Measurements from ENCODE around the gene CLCN1.
A peak's percentile ranks its signal among the peaks of the same experiment; 100 is the strongest.
"Not testable (repeated sequence)": the region's sequence is repeated elsewhere in the genome, so short reads cannot be mapped to it uniquely, and the experiment has no call there.

The CLCN1 gene

DNA sequence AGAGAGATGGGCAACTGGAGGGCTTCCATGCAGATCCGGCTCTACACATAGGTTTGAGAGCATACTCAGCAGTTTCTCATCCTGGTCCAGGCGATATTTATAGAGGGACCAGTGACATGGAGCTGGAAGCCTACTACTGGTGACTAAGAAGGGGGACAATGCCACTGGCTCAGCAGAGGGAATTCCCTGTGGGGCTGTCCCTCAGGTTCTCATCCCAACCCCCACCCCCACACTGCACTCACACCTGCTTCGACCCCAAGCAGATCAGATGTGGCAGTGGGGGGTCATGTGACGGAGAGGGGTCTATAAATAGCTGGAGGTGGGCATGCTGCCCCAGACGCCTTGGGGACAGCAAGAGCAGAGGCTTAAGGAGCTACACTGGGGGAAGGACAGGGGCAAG is at the start of gene CLCN1:
CLCN1 (plus strand) TSS at position 336 of the 400 bp plus-strand sequence. CDS start 102 bp downstream, outside the sequence.
- no peak for DNase-seq (ENCODE audit: low spot score)

DNA sequence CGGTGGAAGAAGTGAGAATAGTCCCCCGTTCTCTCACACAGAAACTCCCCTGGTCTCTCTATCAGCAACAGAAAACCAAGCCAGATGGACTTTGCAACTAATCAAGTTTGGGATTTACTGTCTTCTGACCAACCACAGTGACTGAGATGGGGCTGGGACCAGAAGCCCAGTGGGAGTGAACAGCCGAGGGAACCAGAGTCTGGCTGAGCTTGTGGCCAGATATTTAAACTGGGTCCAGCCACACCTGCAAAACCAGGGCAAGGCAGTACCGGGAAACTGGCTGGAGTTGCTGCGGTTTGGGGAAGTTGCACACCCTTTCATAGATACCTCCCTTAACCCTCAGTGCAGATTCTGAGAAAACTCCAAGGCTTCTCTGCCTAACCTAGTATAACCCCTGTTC is 46.7 kb upstream of the CLCN1 start:
- DNase-seq (ENCODE audit: low spot score), result no peak

DNA sequence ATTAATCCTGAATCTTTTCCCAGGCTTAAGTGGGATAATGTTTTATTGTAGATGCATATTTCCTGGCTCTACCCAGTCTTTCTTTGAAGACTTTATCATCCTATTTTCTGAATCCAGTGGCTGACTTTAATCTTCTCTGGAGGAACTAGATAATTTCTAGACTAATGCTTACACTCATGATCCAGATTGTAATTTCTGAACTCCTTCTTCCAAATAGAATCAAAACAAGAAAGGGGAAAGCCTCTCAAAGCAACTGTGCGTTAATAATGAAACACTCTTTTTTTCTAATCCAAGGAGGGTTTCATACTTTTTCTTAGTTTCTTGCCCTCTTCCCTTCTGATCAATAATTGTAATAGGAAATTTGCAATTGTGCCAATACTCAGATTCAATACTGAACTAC is 44.7 kb upstream of the CLCN1 start:
- no peak for DNase-seq (ENCODE audit: low spot score)

- no peak for DNase-seq (ENCODE audit: low spot score)
These were observed 43.0 kb upstream of the CLCN1 start for GRCh38 chr7:143272871-143273270.

GRCh38 chr7:143279186-143280098 is 36.5 kb upstream of the CLCN1 start:
- peak; percentile 61 for DNase-seq (ENCODE audit: low spot score)

- no peak for DNase-seq (ENCODE audit: low spot score)
These were observed 35.8 kb upstream of the CLCN1 start for GRCh38 chr7:143280160-143280559.

DNA sequence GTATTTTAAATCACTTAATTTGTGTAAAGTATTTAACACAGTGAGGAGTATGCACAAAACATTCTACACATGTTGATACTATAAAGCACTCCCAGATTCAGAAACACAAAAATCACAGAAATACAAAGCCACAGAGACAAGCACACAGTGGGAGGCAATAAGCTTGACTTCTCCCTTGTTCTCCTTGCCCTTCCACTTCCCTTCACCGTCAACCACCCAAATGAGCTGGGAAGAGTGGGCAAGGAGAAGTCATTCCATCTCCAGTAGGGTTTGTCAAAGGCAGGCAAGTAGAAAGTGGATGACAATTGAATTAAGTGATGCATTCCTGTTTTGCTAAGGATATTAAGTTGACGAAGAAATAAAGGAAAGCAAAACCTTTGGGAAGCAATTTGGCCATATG is 35.3 kb upstream of the CLCN1 start:
- DNase-seq (ENCODE audit: low spot score), result no peak

DNA sequence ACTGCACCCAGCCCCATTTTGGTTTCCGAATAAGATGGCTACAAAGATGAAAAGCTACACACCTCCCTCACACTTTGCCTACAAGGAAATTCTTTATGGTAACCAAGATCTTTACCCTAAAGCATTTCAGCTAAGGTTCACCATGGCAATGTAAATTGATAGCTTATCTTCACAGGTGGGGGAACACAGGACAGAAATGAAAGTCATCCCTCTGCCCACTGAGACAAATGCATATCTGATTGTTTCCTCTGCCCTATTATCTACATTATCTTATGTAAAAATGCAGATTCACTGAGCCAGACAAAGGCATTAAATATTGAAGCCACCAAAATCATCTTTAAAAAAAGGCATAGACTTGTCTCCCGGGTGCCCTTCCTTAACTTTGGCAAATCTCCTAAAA is 34.4 kb upstream of the CLCN1 start:
- DNase-seq (ENCODE audit: low spot score), result no peak

DNA sequence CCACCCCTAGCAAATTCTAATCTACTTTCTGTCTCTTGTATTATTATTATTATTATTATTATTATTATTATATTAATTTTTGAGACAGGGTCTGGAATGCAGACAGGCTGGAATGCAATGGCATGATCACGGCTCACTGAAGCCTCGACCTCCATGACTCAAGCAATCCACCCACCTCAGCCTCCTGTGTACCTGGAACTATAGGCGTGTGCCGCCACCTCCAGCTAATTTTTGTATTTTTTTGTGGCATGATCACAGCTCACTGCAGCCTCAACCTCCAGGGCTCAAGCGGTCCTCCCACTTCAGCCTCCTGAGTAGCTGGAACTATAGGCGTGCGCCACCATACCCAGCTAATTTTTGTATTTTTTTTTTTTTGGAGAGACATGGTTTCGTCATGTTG is 33.8 kb upstream of the CLCN1 start:
- DNase-seq (ENCODE audit: low spot score), result no peak

- no peak for DNase-seq (ENCODE audit: low spot score)
These were observed 32.5 kb upstream of the CLCN1 start for GRCh38 chr7:143283381-143283780.

DNA sequence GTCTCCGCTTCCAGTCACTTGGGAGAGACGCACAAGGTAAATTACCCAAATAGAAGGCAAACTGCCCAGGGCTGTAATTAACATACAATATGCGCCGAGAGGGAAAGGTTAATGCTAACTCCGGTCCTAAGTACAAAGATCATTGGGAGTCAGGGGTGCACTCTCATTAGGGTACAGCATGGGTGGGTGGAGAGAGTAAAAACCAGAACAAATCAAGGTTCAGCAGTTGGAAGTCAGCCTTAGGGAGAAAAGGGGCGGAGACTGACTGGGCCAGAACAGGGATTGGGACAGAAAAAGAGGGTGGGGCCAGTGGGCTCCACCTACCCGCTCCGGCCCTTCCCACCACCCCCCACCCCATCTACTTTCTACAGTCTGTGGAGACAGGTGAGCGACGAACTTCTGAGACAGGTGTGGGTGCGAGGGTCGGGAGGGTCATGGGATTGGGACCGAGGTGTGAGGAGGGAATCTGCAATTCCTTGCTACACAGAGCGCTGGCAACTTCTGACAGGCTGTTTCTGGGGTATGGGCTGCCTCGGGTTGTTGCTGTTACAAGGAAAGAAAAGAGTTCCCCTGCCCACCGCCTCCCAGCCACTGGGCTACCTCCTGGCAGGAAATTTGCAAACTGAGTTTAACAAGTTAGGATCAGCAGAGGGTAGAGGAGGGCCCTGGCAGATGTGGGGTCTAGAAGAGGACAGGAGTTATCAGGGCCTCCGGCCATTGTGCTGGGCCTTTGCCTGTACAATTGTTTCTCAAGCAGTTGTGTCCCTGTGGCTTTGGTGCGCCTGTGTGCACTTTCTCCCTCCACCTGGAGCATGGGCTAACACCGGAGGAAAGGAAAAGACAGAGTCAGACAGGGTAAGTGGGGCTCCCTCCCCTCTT is 31.1 kb upstream of the CLCN1 start, which contains the start of gene TMEM139:
TMEM139 (plus strand) TSS at position 368 of the 879 bp plus-strand sequence. CDS start 1,000 bp downstream, outside the sequence.
- no peak for DNase-seq (ENCODE audit: low spot score)

DNA sequence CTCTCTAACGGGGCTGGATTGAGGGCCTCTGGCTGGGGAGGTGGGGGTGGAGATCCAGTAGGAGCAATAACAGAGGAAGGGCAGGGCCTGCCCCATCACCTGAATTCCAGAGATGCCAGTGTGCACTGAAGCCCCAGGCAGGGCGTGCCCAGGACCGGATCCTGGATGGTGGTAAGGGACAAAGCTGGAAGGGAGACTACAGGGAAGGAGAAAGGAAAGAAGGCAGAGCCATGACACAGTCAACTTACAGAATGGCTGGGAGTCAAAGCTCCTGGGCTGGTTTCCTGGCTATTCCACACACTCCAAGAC is 30.5 kb upstream of the CLCN1 start:
- no peak for DNase-seq (ENCODE audit: low spot score)

DNA sequence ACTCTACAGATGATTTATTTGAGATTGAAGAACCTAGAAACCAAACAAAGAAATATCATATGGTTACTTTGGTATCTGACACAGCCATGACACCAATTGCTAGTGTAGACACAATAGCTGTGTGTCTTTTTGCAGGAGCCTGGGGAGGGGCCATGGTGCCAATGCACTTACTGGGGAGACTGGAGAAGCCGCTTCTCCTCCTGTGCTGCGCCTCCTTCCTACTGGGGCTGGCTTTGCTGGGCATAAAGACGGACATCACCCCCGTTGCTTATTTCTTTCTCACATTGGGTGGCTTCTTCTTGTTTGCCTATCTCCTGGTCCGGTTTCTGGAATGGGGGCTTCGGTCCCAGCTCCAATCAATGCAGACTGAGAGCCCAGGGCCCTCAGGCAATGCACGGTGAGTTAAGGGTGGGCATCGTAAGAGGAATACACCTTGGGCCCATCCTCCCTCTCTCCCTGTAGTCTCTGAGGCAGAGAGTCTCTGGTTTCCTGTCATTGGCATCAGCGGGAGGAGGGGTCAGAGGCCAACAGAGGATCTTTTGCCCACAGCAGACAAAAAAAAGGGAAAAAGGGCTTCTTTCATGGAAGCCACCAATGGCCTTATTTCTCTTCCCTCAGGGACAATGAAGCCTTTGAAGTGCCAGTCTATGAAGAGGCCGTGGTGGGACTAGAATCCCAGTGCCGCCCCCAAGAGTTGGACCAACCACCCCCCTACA is 29.9 kb upstream of the CLCN1 start:
- DNase-seq (ENCODE audit: low spot score), result no peak

- no peak for DNase-seq (ENCODE audit: low spot score)
These were observed 29.4 kb upstream of the CLCN1 start for GRCh38 chr7:143286522-143286890.

DNA sequence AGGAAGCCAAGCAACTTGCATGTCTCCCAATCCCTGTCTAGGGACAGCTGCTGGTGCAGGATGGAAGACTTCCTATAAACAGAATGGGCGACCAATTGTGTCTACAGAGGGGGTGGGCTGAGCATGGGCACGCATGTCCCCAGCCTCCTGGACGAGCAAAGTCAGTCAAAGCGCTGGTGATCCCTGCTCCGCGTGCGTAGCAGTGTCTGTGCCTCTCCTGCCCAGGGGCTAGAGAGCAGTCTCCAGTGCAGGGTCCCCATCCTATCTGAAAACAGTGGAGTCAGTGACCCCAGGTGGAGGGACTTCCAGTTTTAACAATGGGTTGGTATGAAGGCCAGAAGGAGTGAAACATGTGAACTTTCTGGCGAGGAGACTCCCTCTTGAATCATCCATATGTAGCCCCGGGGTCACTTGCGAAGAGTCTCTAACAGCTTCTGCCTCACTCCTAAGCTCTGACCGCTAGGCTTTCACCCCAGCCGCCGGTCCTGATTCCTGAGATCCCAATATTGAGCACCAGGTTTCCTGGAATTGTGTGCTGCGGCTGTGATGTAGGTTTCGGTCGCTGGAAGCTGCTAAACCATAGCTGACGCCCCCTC is 28.5 kb upstream of the CLCN1 start:
- no peak for DNase-seq (ENCODE audit: low spot score)

DNA sequence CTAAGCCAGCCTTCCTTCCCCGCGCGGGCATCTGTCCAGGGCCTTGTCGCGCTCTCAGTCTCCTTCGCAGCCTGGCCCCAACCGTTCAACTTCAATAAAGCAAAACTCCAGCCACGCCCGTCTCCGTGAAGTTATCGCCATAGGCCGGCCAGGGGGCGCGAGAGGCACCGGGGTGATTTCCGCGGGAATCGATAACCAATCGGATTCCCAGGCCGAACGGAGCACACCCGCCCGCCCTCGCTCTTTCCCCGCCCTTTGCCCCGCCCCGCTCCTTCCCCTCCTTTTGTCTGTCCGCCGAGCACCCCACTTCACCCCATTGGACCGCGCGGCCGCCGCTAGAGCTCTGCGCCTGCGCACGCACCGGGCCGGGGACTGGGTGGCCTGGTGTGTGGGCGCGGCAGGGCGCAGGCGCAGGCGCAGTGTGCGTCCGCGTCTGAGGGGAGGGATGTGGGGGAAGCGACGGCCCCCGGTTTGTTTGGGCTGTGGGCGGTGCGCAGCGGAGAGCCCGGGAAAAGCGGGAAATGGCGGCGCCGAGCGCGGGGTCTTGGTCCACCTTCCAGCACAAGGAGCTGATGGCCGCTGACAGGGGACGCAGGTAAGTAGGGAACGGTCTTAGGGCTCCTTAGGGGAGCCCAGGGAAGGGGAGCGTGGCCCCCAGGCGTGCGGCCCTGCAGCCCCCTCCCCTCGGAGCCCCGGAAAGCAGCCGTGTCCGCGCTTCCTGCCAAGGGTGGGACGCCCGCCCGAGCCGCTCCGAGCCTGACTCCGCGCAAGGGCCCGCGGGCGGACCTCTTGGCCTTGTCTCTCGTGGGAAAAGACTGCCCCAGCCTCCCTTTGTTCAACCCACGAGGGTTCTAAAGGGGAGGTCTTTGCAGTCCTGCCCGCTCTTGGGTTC is 27.7 kb upstream of the CLCN1 start, which contains the start of gene CASP2:
CASP2 (plus strand) TSS at position 417 of the 892 bp plus-strand sequence; CDS start at position 522, 105 bp downstream.
- peak; percentile 100 for DNase-seq (ENCODE audit: low spot score)

- DNase-seq (ENCODE audit: low spot score), result peak; percentile 47
These were observed 27.1 kb upstream of the CLCN1 start for GRCh38 chr7:143288836-143289235.

DNA sequence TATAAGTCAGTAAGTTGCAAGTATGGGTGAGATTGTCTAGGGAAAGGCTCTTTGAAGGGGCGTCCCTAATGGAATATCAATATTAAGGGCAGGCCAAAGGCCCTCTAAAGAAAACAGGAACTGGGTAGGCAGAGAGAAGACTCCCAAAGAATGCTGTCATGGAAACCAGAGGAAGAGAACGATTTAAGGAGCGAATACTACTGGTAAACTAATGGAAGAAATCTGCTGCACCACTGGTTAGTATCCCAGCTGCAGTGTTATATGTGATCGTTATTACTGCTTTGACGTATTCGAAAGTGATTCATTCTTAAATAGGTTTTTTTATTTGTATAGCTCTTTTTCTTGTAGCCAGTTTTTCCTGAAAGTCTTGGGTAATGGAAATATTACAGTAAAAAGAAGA is 26.5 kb upstream of the CLCN1 start:
- no peak for DNase-seq (ENCODE audit: low spot score)

GRCh38 chr7:143289888-143290287 is 26.0 kb upstream of the CLCN1 start:
- DNase-seq (ENCODE audit: low spot score), result not testable (repeated sequence)

DNA sequence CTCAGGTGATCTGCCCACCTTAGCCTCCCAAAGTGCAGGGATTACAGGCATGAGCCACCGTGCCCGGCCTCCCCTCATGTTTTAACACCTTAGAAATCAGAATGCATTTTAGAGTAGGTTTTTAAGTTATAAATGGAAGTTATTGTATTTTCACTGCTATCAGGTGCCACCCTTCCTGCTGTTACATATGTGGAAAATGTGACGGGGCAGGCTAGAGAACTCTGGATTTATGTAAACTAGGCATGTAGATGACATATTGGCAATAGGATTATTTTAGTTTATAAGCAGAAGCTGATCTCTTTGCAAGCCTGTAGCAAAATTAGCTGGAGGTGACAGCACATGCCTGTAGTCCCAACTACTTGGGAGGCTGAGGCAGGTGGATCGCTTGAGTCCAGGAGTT is 25.6 kb upstream of the CLCN1 start:
- no peak for DNase-seq (ENCODE audit: low spot score)

DNA sequence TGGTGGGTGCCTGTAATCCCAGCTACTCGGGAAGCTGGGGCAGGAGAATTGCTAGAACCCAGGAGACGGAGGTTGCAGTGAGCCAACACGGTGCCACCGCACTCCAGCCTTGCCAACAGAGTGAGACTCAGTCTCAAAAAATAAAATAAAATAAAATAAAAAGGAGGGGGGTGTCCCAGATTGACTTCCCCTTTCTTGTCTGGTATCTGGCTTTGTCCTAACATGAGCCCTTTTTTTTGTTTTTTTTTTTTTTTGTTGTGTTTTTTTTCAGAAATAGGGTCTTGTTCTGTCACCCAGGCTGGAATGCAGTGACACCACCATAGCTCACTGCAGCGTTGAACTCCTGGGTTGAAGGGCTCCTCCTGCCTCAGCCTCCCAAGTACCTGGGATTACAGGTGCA is 23.0 kb upstream of the CLCN1 start:
- no peak for DNase-seq (ENCODE audit: low spot score)

All from AG08396 (cell line).